ENCODE measurements around the gene WASL.
"Not testable (repeated sequence)": the region's sequence is repeated elsewhere in the genome, so short reads cannot be mapped to it uniquely, and the experiment has no call there.

WASL gene

GRCh38 chr7:123748734-123749536 lies at the start of gene WASL:
WASL (minus strand) TSS chr7:123749003; CDS start chr7:123748734, 269 bp downstream.
- DNase-seq (ENCODE audit: low read depth in 3 of 3) = peak; percentile 71 to 86 (median 83)

DNA sequence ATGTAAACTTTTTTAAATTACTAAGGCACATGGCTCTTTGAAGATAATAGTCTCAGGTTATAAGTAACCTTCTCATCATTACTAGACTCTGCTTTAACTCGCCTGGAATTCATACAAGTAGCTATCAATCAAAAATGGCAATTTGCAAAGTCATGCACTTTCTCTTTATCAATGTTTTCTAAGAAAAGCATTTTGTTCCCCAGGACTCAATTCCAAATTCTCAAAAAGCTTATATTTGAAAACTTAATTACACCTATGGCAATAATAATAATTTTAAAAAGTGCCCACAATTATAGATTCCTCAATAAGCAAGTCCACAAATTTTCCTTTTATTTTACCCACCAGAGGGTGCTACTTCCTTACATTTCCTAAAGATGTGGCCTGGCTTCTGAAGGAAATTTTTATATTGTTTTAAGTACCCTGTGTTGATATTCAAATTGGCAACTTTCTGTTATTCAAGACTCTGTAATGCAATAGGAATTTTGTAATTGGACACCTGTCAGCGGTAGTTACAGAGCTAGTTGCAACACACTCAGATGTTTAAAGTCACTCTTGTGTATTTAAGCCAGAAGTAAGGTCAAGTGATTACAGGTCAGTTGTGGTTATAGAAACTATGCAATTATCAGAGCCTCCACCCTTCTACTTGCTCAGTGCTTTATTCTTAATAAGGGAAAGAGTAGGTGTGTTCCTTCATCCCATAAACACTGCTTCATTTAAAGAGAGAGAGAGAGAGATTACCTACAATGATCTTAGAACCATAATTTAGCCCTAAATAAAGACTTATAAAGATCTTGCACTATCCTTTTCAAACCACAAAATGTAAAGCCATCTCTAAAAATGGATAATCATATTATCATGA lies 49.1 kb upstream of the WASL start:
- DNase-seq (ENCODE audit: low read depth in 3 of 3) = no peak

- no peak for DNase-seq (ENCODE audit: low read depth in 3 of 3)
These were observed 47.8 kb upstream of the WASL start for GRCh38 chr7:123796568-123796967.

- DNase-seq (ENCODE audit: low read depth in 3 of 3) = no peak
These were observed 47.1 kb upstream of the WASL start for GRCh38 chr7:123795917-123796316.

GRCh38 chr7:123795116-123795515 lies 46.3 kb upstream of the WASL start:
- not testable (repeated sequence) for DNase-seq (ENCODE audit: low read depth in 3 of 3)

DNA sequence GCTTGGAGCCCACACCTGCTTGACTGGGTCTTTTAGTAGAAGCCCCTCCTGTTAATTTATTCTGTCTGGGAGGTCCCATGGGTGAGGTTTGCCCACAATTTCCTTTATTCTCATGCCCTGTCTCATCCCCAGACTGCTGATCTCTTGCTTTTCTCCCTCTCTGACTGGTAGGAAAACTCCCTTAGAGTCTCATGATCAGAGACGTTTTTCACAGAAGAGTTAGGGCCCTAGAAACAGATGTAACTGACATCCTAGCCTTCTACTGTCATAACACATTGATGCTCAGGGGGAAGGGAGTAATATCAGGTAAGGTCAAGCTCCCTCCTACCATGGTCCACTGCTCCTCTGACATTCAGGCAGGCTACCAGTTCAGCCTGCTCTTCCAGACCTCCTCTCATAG lies 43.7 kb upstream of the WASL start:
- DNase-seq (ENCODE audit: low read depth in 3 of 3) = no peak

DNA sequence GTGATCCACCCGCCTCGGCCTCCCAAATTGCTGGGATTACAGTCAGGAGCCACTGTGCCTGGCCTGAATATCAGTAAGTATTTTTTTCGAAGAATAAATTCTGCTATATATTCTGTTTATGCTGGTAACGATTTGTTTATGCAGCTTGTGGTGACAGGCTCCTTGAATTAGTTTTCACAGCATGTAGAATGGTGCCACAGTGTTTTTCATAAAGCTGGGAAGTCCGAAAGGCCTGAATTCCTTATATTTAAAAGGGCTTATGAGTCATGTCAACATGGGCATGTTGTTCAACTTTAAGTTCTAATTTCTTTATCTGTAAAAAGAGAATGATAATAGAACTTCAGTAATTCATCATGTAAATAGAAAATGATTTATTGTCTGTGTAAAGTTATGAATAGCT lies 42.2 kb upstream of the WASL start:
- DNase-seq (ENCODE audit: low read depth in 3 of 3) = no peak

- no peak for DNase-seq (ENCODE audit: low read depth in 3 of 3)
These were observed 41.0 kb upstream of the WASL start for GRCh38 chr7:123789817-123790216.

GRCh38 chr7:123789206-123789784 lies 40.5 kb upstream of the WASL start:
- DNase-seq (ENCODE audit: low read depth in 3 of 3) = no peak

DNA sequence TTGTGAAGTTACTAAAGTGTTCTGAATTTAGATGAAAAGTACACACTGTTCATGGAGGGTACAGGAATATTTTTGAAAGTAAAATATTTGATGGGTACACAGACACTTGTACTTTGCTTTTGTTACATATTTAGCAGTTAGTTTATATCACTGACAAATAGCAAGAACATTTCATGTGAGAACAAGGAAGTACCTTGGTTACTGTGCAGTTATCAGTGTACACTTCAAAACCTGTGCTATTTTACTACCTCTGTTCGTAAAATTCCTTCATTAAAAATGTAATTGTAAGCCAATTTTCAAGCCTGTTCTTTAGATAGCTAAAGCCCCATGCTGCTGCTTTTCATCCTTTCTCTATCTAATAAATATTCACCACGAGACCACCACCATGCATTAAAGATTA lies 39.8 kb upstream of the WASL start:
- no peak for DNase-seq (ENCODE audit: low read depth in 3 of 3)

DNA sequence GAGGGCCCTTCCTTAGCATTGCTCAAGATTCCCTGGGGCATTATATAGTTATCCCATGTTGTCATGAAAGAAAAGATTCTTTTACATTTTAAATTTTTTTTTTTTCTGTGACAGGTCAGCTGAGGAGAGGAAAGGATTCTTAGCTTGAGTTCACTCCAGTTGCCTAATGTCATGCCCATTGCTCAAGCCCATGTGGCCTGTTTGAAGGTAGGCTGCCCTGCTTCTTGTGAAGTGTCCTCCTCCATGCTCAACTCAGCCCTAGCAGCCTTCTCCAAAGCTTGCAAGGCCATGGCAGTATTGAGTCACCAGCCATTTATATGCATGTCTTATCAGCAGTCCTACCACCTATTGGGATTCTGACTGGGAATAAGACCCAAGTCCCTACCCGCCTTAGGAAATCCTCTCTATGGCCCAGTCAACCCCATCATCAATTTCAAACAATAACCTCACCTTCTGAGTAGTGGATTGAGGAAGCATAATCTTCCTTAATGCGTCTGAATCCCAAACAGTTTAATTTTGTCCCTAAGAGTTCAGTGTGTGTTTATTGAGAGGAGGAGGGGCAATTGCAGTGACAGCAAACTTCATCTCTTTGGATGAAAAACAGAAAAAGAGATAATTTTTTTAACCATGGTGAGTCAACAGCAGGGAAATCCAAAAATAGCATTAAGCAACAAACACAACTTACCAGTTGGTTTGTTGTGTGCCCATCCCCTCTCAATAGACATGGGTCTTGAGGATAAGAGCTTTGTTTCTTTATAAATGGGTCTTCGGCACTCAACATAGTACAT lies 38.6 kb upstream of the WASL start:
- no peak for DNase-seq (ENCODE audit: low read depth in 3 of 3)

- no peak for DNase-seq (ENCODE audit: low read depth in 3 of 3)
These were observed 35.5 kb upstream of the WASL start for GRCh38 chr7:123784263-123784662.

GRCh38 chr7:123783820-123784219 lies 35.0 kb upstream of the WASL start:
- no peak for DNase-seq (ENCODE audit: low read depth in 3 of 3)

DNA sequence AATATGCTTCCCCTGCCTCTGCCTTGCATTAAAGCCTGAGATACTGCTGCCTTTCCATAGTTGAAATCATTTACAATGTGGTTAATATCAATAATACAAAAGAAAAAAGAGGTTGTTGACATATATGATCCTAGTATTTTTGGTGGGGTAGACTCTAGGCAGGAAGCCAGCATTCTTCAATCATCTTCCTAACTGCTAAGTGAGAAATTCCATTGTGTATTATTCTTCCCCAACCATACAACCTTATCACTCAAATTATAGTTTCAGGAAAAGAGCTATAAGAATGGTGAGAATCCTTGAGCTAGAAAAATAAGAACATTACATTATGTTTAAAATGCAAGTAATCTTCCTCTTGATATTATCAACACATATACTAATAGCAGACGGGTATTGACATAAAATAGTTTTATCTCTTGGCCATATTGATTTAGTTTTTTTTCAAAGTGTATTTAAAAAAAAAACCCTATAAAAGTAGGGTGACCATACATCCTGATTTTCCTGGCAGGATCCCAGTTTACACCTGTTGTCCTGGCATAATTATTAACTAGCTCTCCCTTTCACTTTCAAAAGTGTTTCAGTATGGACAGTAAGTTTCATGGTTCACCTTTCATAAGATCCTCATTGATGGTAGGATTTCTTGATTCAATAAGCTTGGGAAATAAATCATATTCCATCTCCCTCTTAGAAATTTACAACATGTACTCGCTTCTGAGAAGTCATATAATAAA lies 33.4 kb upstream of the WASL start:
- DNase-seq (ENCODE audit: low read depth in 3 of 3) = no peak

DNA sequence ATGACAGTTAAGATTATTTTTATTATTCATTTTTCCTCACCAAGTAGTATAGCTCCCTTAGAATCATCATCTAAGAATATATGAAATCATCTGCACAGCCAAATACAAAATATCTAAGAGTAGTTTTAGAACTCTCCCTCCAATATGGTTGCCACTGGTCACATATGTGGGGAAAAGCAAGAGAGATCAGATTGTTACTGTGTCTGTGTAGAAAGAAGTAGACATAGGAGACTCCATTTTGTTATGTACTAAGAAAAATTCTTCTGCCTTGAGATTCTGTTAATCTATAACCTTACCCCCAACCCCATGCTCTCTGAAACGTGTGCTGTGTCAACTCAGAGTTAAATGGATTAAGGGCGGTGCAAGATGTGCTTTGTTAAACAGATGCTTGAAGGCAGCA lies 31.7 kb upstream of the WASL start:
- not testable (repeated sequence) for DNase-seq (ENCODE audit: low read depth in 3 of 3)

GRCh38 chr7:123774496-123774895 lies 25.7 kb upstream of the WASL start:
- no peak for DNase-seq (ENCODE audit: low read depth in 3 of 3)

DNA sequence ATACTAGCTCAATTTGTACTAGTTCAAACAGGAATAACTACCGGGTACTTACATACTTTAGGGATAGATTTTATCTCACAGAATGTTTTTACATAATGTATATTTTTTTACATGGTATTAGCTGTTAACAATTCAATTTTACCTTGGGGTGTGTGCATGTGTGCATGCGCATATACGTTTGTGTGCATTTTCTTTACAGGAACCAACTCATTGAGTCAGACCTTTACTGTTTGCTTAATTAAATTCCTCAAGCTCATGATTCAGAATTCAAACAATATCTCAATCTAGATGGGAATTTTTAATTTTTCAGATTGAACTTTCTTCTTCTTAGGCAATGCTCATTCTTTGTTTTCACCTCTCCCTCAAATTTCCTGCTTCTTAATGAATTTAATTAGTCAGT lies 24.7 kb upstream of the WASL start:
- no peak for DNase-seq (ENCODE audit: low read depth in 3 of 3)

- DNase-seq (ENCODE audit: low read depth in 3 of 3) = no peak
These were observed 23.8 kb upstream of the WASL start for GRCh38 chr7:123772652-123773051.

DNA sequence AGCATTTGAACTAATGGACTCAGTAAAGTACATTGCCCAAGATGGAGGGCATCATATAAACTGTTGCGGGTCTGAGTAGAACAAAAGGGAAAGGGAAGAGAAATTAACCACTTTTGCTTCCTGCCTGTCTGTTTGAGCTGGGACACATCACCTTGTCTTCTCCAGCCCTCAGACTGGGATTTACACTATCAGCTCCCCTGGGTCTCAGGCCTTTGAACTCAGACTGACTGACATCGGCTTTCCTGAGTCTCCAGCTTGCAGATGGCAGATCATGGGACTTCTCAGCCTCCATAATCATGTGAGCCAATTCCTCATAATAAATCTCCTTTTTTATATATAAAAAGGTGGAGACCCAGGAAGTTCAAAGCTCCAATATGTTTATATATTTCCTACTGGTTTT lies 23.0 kb upstream of the WASL start:
- DNase-seq (ENCODE audit: low read depth in 3 of 3) = no peak

DNA sequence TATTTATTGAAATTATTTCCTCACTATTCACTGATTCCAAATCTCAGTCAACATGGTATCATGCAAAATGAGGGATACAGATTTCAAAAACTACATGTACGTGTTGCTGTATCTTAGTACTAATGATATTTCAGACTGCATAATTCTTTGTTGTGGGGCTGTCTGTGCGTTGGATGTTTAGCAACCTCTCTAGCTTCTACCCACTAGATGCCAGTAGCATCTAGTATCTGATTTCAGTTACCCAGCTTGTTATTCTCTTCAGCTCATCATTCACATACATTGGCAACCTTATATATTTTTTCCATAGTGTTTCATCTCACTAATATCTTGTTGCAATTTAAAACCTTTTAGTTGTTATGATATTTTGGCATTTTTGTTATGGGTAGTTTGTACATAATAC lies 22.5 kb upstream of the WASL start:
- DNase-seq (ENCODE audit: low read depth in 3 of 3) = no peak

DNA sequence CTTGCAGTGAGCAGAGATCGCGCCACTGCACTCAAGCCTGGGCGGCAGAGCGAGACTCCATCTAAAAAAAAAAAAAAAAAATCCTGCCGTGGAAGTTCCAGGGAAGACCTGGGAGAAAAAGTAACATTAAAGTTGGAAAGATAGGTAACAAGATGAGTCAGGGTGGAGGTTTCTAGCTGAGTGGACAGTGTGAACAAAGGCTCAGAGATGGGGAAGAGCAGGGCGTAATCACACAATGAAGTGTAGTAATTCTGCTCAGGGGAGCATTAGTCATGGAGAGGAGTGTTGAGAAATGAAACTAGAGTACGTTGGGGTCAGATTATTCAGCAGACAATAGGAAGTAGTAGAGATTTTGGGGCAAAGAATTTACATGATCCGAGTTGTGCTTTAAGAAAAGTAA lies 21.6 kb upstream of the WASL start:
- DNase-seq (ENCODE audit: low read depth in 3 of 3) = no peak
